ENCODE data around the gene NTM.

NTM gene

GRCh38 chr11:132263875-132264274, 893.5 kb downstream of the NTM start:
- H3K9me3 Mint-ChIP-seq: peaks cover 5% of the 10 kb centered on the region
- no peak overlapping the region for H3K27ac Mint-ChIP-seq
- no peaks in the 10 kb centered on the region for H3K27me3 Mint-ChIP-seq
- no peak overlapping the region for H3K4me3 Mint-ChIP-seq
- H3K36me3 Mint-ChIP-seq: no peaks in the 10 kb centered on the region
- no peaks in the 10 kb centered on the region for H3K4me1 Mint-ChIP-seq

DNA sequence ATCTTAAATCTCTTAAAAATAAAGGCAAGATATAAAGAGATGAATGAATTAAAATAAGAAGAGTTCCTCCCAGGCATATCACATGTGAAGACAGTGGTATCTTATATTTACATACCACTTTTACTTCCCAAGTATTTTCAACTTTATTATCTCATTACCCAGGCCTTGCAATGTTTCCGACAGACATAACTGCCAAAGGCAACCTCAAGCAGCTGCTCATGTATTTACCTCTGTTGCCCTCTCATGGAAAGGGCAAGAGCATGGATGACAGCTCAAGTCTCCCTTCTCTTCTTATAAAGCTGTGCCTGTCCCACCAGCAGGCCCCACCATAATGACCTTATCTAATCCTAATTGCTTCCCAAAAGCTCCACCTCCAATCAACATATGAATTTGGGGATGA, 894.2 kb downstream of the NTM start:
- Mint-ChIP-seq H3K27ac (no peak overlapping the region), H3K4me3 (no peak overlapping the region), H3K9me3 (peaks cover 5% of the 10 kb centered on the region), H3K36me3 (no peaks in the 10 kb centered on the region), H3K4me1 (no peaks in the 10 kb centered on the region), H3K27me3 (no peaks in the 10 kb centered on the region)

- no peaks in the 10 kb centered on the region for H3K9me3 Mint-ChIP-seq
- H3K27me3 Mint-ChIP-seq: peaks cover 2% of the 10 kb centered on the region
- no peaks in the 10 kb centered on the region for H3K36me3 Mint-ChIP-seq
- no peak overlapping the region for H3K27ac Mint-ChIP-seq
- H3K4me1 Mint-ChIP-seq: no peaks in the 10 kb centered on the region
- no peak overlapping the region for H3K4me3 Mint-ChIP-seq
These were observed 908.6 kb downstream of the NTM start for GRCh38 chr11:132278801-132279574.

- H3K27me3 Mint-ChIP-seq: peaks cover 2% of the 10 kb centered on the region
- H3K4me1 Mint-ChIP-seq: no peaks in the 10 kb centered on the region
- no peak overlapping the region for H3K4me3 Mint-ChIP-seq
- H3K36me3 Mint-ChIP-seq: no peaks in the 10 kb centered on the region
- H3K9me3 Mint-ChIP-seq: no peaks in the 10 kb centered on the region
- H3K27ac Mint-ChIP-seq: no peak overlapping the region
These were observed 913.6 kb downstream of the NTM start for GRCh38 chr11:132284048-132284447.

DNA sequence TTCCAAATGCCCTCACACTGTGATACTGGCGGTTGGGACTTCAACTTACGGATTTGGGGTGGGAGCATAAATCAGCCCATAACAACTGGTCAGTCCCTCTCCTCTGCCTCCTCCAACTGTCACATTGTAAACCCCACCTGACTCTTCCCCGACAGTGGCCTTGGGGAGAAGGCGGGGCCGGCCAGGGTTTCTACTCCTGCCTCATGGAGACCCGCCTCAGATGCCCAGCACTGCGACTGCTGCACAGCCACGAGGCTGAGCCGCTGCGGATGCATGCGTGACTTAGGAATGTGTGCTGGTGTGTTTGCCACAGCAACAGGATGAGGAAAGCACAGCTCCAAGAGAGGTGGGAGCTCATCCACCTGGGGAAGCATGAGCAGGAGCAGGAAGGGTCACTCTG, 914.2 kb downstream of the NTM start:
- Mint-ChIP-seq H3K4me1 (no peaks in the 10 kb centered on the region), H3K4me3 (no peak overlapping the region), H3K36me3 (no peaks in the 10 kb centered on the region), H3K27ac (no peak overlapping the region), H3K9me3 (no peaks in the 10 kb centered on the region), H3K27me3 (peaks cover 2% of the 10 kb centered on the region)

GRCh38 chr11:132285631-132286030, 915.2 kb downstream of the NTM start:
- no peak overlapping the region for H3K27ac Mint-ChIP-seq
- H3K4me1 Mint-ChIP-seq: no peaks in the 10 kb centered on the region

GRCh38 chr11:132286106-132286505, 915.7 kb downstream of the NTM start:
- H3K27ac Mint-ChIP-seq: no peak overlapping the region
- no peaks in the 10 kb centered on the region for H3K4me1 Mint-ChIP-seq

More at GRCh38 chr11:132285631-132286030, 915.2 kb downstream of the NTM start:
- Mint-ChIP-seq H3K4me3 (no peak overlapping the region), H3K36me3 (no peaks in the 10 kb centered on the region), H3K9me3 (no peaks in the 10 kb centered on the region), H3K27me3 (peaks cover 2% of the 10 kb centered on the region)

DNA sequence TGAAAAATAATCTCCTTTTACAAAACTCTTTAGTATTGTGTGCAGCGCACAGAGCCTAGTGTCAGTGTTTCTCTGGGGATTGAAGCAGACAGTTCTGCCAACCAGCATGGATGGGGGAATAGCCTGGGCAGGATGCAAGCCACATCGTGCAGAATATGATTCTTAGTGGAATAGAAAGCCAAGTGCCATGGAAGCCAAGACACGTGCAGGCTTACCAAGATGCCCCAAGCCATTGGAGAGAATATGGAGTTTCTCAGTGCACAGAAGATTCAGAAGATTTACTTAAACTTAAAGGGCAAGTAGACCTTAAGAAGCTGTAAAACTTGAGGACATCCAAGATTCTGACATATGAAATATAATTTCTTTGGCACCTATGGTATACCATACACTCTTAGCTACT, 917.6 kb downstream of the NTM start:
- Mint-ChIP-seq H3K4me3 (no peak overlapping the region), H3K27me3 (peaks cover 4% of the 10 kb centered on the region), H3K27ac (no peak overlapping the region), H3K4me1 (no peaks in the 10 kb centered on the region), H3K9me3 (peaks cover 8% of the 10 kb centered on the region), H3K36me3 (no peaks in the 10 kb centered on the region)

More at GRCh38 chr11:132286106-132286505, 915.7 kb downstream of the NTM start:
- no peaks in the 10 kb centered on the region for H3K9me3 Mint-ChIP-seq
- peaks cover 3% of the 10 kb centered on the region for H3K27me3 Mint-ChIP-seq
- no peaks in the 10 kb centered on the region for H3K36me3 Mint-ChIP-seq
- H3K4me3 Mint-ChIP-seq: no peak overlapping the region

- Mint-ChIP-seq H3K4me3 (no peak overlapping the region), H3K27me3 (peaks cover 4% of the 10 kb centered on the region), H3K36me3 (no peaks in the 10 kb centered on the region), H3K9me3 (peaks cover 11% of the 10 kb centered on the region), H3K4me1 (no peaks in the 10 kb centered on the region), H3K27ac (no peak overlapping the region)
These were observed 919.3 kb downstream of the NTM start for GRCh38 chr11:132289590-132290256.

- peaks cover 11% of the 10 kb centered on the region for H3K9me3 Mint-ChIP-seq
- H3K36me3 Mint-ChIP-seq: no peaks in the 10 kb centered on the region
- no peak overlapping the region for H3K27ac Mint-ChIP-seq
These were observed 923.2 kb downstream of the NTM start for GRCh38 chr11:132293586-132293985.

DNA sequence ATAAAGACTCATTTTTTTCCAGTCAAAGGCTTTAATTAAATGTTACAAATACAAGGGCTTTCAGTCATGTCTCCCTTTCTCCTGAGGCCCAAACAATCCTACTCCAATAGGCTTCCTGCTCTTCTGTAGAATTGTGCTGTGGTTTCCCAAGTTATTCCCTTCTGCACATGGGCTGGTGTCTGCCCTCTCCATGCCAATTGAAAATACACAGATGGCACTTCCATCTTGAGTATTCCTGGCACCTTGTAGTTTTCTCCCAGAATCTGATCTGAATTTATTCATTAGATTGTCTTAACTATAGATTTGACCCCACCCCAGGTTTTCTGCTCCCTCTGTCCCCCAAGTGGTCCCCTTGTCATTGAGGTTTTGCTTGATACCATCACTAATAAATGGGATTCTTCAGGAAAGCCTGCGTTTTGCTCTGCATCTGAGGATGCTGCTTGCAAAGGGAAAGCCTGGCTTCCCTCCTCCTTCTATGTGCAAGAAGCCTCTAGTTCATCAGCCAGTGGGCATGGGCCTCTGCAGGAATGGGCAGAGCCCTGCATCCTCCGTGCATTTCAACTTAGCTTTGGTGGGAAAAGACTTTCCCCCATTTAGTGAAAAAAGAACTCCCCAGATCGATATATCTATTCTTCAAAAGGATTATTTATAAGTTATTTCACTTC, 926.7 kb downstream of the NTM start:
- H3K36me3 Mint-ChIP-seq: no peaks in the 10 kb centered on the region
- H3K9me3 Mint-ChIP-seq: peaks cover 11% of the 10 kb centered on the region
- no peaks in the 10 kb centered on the region for H3K27me3 Mint-ChIP-seq
- H3K4me3 Mint-ChIP-seq: no peak overlapping the region
- no peak overlapping the region for H3K27ac Mint-ChIP-seq
- H3K4me1 Mint-ChIP-seq: no peaks in the 10 kb centered on the region

More at GRCh38 chr11:132293586-132293985, 923.2 kb downstream of the NTM start:
- no peaks in the 10 kb centered on the region for H3K4me1 Mint-ChIP-seq
- no peak overlapping the region for H3K4me3 Mint-ChIP-seq
- H3K27me3 Mint-ChIP-seq: peaks cover 2% of the 10 kb centered on the region

DNA sequence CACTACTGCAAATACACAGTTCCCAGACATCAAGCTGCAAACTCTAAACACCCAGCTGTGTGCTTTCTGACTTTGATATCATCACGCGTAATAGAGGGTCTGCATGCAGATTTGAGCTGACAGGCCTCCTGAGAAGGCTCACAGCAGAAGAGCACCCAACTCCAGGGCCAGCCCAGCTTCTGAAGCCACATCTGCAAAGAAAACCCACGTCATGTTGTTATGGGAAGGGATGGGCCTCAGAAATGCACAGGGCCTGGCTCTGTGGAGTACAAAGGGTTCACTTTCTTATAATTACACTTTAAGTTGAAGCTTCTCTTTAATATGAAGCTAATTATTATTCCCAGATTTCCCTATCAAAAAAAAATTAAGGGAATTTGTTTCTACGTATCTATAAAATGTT, 927.9 kb downstream of the NTM start:
- H3K27me3 Mint-ChIP-seq: no peaks in the 10 kb centered on the region
- no peaks in the 10 kb centered on the region for H3K4me1 Mint-ChIP-seq
- no peak overlapping the region for H3K27ac Mint-ChIP-seq
- H3K4me3 Mint-ChIP-seq: no peak overlapping the region
- no peaks in the 10 kb centered on the region for H3K36me3 Mint-ChIP-seq
- H3K9me3 Mint-ChIP-seq: no peaks in the 10 kb centered on the region

DNA sequence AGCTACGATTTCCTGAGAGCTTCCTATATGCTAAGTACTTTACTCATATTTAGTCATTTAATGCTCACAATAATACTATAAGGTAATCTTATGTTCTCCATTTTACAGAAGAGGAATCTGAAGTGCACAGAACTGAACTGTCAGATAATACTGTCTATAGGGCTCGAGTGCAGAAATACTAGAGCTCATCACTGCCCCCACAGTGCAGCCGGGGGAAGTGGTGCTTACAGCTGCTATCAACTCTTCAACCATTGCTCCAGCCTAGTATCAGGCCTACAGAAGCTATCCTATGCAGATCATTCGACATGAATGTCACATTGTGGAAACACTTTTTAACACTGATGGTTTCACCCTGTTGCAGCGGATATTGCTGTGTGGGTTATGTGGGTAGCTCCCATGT, 929.9 kb downstream of the NTM start:
- H3K4me1 Mint-ChIP-seq: no peaks in the 10 kb centered on the region
- H3K9me3 Mint-ChIP-seq: no peaks in the 10 kb centered on the region
- no peaks in the 10 kb centered on the region for H3K36me3 Mint-ChIP-seq
- H3K4me3 Mint-ChIP-seq: no peak overlapping the region
- H3K27ac Mint-ChIP-seq: no peak overlapping the region
- H3K27me3 Mint-ChIP-seq: no peaks in the 10 kb centered on the region

- Mint-ChIP-seq H3K27me3 (no peaks in the 10 kb centered on the region), H3K4me1 (no peaks in the 10 kb centered on the region), H3K9me3 (no peaks in the 10 kb centered on the region), H3K4me3 (no peak overlapping the region), H3K27ac (no peak overlapping the region), H3K36me3 (no peaks in the 10 kb centered on the region)
These were observed 931.0 kb downstream of the NTM start for GRCh38 chr11:132301465-132301864.

GRCh38 chr11:132301900-132302299, 931.5 kb downstream of the NTM start:
- no peak overlapping the region for H3K4me3 Mint-ChIP-seq
- no peaks in the 10 kb centered on the region for H3K27me3 Mint-ChIP-seq
- H3K9me3 Mint-ChIP-seq: no peaks in the 10 kb centered on the region
- H3K27ac Mint-ChIP-seq: no peak overlapping the region
- H3K4me1 Mint-ChIP-seq: no peaks in the 10 kb centered on the region
- H3K36me3 Mint-ChIP-seq: no peaks in the 10 kb centered on the region
